ENCODE data around the gene ZMIZ1. TPM values are rescaled to one million over a fixed set of nuclear protein-coding genes. Genes with fewer than 3 reads are reported as not detected.

The ZMIZ1 gene
- total RNA-seq, 1 experiment from 2014 or later = 13.9 TPM

GRCh38 chr10:79286318-79286951 is 217.7 kb downstream of the ZMIZ1 start:
- peak; percentile 13 for DNase-seq (ENCODE audit: low read depth)

GRCh38 chr10:79287973-79288723 is 219.4 kb downstream of the ZMIZ1 start:
- no peak for DNase-seq (ENCODE audit: low read depth)

GRCh38 chr10:79289801-79290200 is 221.0 kb downstream of the ZMIZ1 start:
- no peak for DNase-seq (ENCODE audit: low read depth)

- no peak for DNase-seq (ENCODE audit: low read depth)
Observed at GRCh38 chr10:79292026-79292766, 223.4 kb downstream of the ZMIZ1 start.

GRCh38 chr10:79292891-79293746 is 224.4 kb downstream of the ZMIZ1 start:
- DNase-seq (ENCODE audit: low read depth) = peak; percentile 28

GRCh38 chr10:79293841-79294581 is 225.2 kb downstream of the ZMIZ1 start:
- DNase-seq (ENCODE audit: low read depth) = no peak

GRCh38 chr10:79295563-79295962 is 226.8 kb downstream of the ZMIZ1 start:
- DNase-seq (ENCODE audit: low read depth) = no peak

- DNase-seq (ENCODE audit: low read depth) = no peak
Observed at GRCh38 chr10:79296431-79296830, 227.7 kb downstream of the ZMIZ1 start.

- DNase-seq (ENCODE audit: low read depth) = peak; percentile 96
Observed at GRCh38 chr10:79298403-79299244, 229.9 kb downstream of the ZMIZ1 start.

GRCh38 chr10:79299397-79300241 is 230.9 kb downstream of the ZMIZ1 start:
- peak; percentile 70 for DNase-seq (ENCODE audit: low read depth)

- no peak for DNase-seq (ENCODE audit: low read depth)
Observed at GRCh38 chr10:79300711-79301110, 231.9 kb downstream of the ZMIZ1 start.

GRCh38 chr10:79301754-79302530 is 233.2 kb downstream of the ZMIZ1 start:
- DNase-seq (ENCODE audit: low read depth) = no peak

GRCh38 chr10:79303631-79304478 is 235.1 kb downstream of the ZMIZ1 start:
- DNase-seq (ENCODE audit: low read depth) = no peak

GRCh38 chr10:79304479-79305087 is 235.8 kb downstream of the ZMIZ1 start:
- no peak for DNase-seq (ENCODE audit: low read depth)

- DNase-seq (ENCODE audit: low read depth) = no peak
Observed at GRCh38 chr10:79305515-79305914, 236.7 kb downstream of the ZMIZ1 start.

GRCh38 chr10:79305988-79306387 is 237.2 kb downstream of the ZMIZ1 start:
- DNase-seq (ENCODE audit: low read depth) = no peak

- no peak for DNase-seq (ENCODE audit: low read depth)
Observed at GRCh38 chr10:79306644-79307220, 238.0 kb downstream of the ZMIZ1 start.
